ENCODE results near the gene LRP11. TPM values are rescaled to one million over a fixed set of nuclear protein-coding genes. Genes with fewer than 3 reads are reported as not detected.

The LRP11 gene
- total and polyA plus RNA-seq, 2 of the 13 experiments (the other 11 are each of a cell fraction or from before 2014, with no cell fraction given), result 32.4 to 48.9 TPM

- TF ChIP-seq ZNF710 (CRISPR knock-in tag; IDR thresholded peaks at IDR 0.05; ENCODE audit: borderline replicate concordance) (no peak), ZNF292 (CRISPR knock-in tag; IDR thresholded peaks at IDR 0.05; ENCODE audit: borderline replicate concordance, low read depth) (peak; percentile 98), ZNF274 (CRISPR knock-in tag; IDR thresholded peaks at IDR 0.05) (0 out of 2 replicates have a peak, but pooled peaks have one; percentile 55), FOXA3 (CRISPR knock-in tag; IDR thresholded peaks at IDR 0.05) (peak; percentile 81), ZFP41 (CRISPR knock-in tag; IDR thresholded peaks at IDR 0.05; ENCODE audit: borderline replicate concordance) (peak; percentile 67; the same call in 1 of the 2 replicates), ZNF24 (IDR thresholded peaks at IDR 0.05) (peak; percentile 68; the same call in 1 of the 2 replicates), ZNF33A (CRISPR knock-in tag; IDR thresholded peaks at IDR 0.05; ENCODE audit: borderline replicate concordance) (no peak), BCL6 (CRISPR knock-in tag; IDR thresholded peaks at IDR 0.05) (peak; percentile 47), ZNF768 (CRISPR knock-in tag; IDR thresholded peaks at IDR 0.05) (peak; percentile 49; the same call in 1 of the 2 replicates), HOMEZ (CRISPR knock-in tag; IDR thresholded peaks at IDR 0.05; ENCODE audit: low read depth) (peak; percentile 62; the same call in 1 of the 2 replicates), KAT8 (CRISPR knock-in tag; IDR thresholded peaks at IDR 0.05) (0 out of 2 replicates have a peak, but pooled peaks have one; percentile 51), ZBTB33 (CRISPR knock-in tag; IDR thresholded peaks at IDR 0.05) (peak; percentile 33; the same call in 1 of the 2 replicates), ZFX (CRISPR knock-in tag; IDR thresholded peaks at IDR 0.05; ENCODE audit: low read depth) (peak; percentile 90), MED1 (CRISPR knock-in tag; IDR thresholded peaks at IDR 0.05) (peak; percentile 69; the same call in 1 of the 2 replicates), UBTF (CRISPR knock-in tag; IDR thresholded peaks at IDR 0.05) (peak; percentile 65; the same call in 1 of the 2 replicates), ZNF598 (CRISPR knock-in tag; IDR thresholded peaks at IDR 0.05; ENCODE audit: borderline replicate concordance) (0 out of 2 replicates have a peak, but pooled peaks have one; percentile 26), ATAD3A (CRISPR knock-in tag; IDR thresholded peaks at IDR 0.05) (no peak), NCOA2 (CRISPR knock-in tag; IDR thresholded peaks at IDR 0.05) (peak; percentile 58), STAT6 (CRISPR knock-in tag; IDR thresholded peaks at IDR 0.05; ENCODE audit: borderline replicate concordance) (peak; percentile 36; the same call in 1 of the 2 replicates)
Observed at GRCh38 chr6:149831308-149831820, 32.8 kb downstream of the LRP11 start (continued).
